Measurements from ENCODE around the gene PAFAH2.

GRCh38 chr1:26016258-26016952 is 18.5 kb upstream of the PAFAH2 start:
- no peak for TF ChIP-seq CTCF (conservative IDR thresholded peaks at IDR 0.05)
- TF ChIP-seq ZFX (IDR thresholded peaks at IDR 0.05) = no peak

Measured in C4-2B (cell line).